CD14-positive monocyte (primary cell): Measurements from ENCODE around the gene RDH5. TPM values are rescaled to one million over a fixed set of nuclear protein-coding genes. Genes with fewer than 3 reads are reported as not detected.

Source experiments
- DNase-seq, 3 donors: peaks; one replicate each; pipeline ENCODE4 v3.0.0-alpha.2; 2011 to 2022
- H2AFZ ChIP-seq: 2 replicates; pipeline ENCODE4 v1.6.0; 2012; ENCODE audit warnings: mild to moderate bottlenecking, low read depth, low read length, inconsistent platforms; ENCODE audit not compliant: insufficient read depth, poor library complexity, severe bottlenecking
- H3K27ac ChIP-seq, 2 donors: 1 replicate in 1 of 2; 2 replicates in 1 of 2; pipeline ENCODE4 v1.5.1; 2012 to 2013; ENCODE audit warnings: low read length in 2 of 2, control low read depth in 1 of 2, inconsistent platforms in 1 of 2, low read depth in 1 of 2, mild to moderate bottlenecking in 1 of 2
- H3K27me3 ChIP-seq, 2 donors: one replicate each; pipeline versions ENCODE4 v1.6.0 to v1.6.1; 2011 to 2013; ENCODE audit warnings: low read length in 2 of 2; ENCODE audit not compliant: control insufficient read depth in 2 of 2, insufficient read depth in 2 of 2
- H3K36me3 ChIP-seq, 2 donors: replicated peaks in 1 of 2; 1 replicate in 1 of 2; 2 replicates in 1 of 2; pipeline versions ENCODE4 v1.5.1 to v1.6.1; 2012 to 2013; ENCODE audit warnings: low read length in 2 of 2, control low read depth in 1 of 2, inconsistent platforms in 1 of 2, mild to moderate bottlenecking in 1 of 2; ENCODE audit not compliant: insufficient read depth in 2 of 2, control insufficient read depth in 1 of 2
- H3K4me1 ChIP-seq, 2 donors: 1 replicate in 1 of 2; 2 replicates in 1 of 2; pipeline versions ENCODE4 v1.5.1 to v1.6.1; 2012 to 2013; ENCODE audit warnings: low read length in 2 of 2, control low read depth in 1 of 2, inconsistent platforms in 1 of 2, mild to moderate bottlenecking in 1 of 2, moderate library complexity in 1 of 2; ENCODE audit not compliant: insufficient read depth in 2 of 2, control insufficient read depth in 1 of 2
- H3K4me2 ChIP-seq: replicated peaks from 2 replicates; pipeline ENCODE3; 2012; ENCODE audit warnings: low read length, moderate library complexity, mild to moderate bottlenecking; ENCODE audit not compliant: poor library complexity, severe bottlenecking; ENCODE audit errors: extremely low read depth
- H3K4me3 ChIP-seq, 3 experiments: fragments of 200-600 bp in 1 of 3; sonication (generic) in 1 of 3; replicated peaks in 1 of 3; 1 replicate in 2 of 3; 2 replicates in 1 of 3; pipeline ENCODE4 v1.5.1; 2011 to 2013; ENCODE audit warnings: low read length in 3 of 3, mild to moderate bottlenecking in 3 of 3, control low read depth in 2 of 3, low read depth in 2 of 3, inconsistent platforms in 1 of 3, moderate library complexity in 1 of 3
- H3K79me2 ChIP-seq: 2 replicates; pipeline ENCODE4 v1.6.0; 2012; ENCODE audit warnings: mild to moderate bottlenecking, control low read depth, inconsistent platforms, low read length, moderate library complexity; ENCODE audit not compliant: insufficient read depth
- H3K9ac ChIP-seq: 2 replicates; pipeline ENCODE4 v1.6.0; 2017; ENCODE audit warnings: low read length, mild to moderate bottlenecking; ENCODE audit not compliant: insufficient read depth, poor library complexity, severe bottlenecking
- H3K9me3 ChIP-seq, 2 donors: replicated peaks in 1 of 2; 1 replicate in 1 of 2; 2 replicates in 1 of 2; pipeline versions ENCODE4 v1.5.1 to v1.6.1; 2012 to 2013; ENCODE audit warnings: low read length in 2 of 2, control low read depth in 1 of 2; ENCODE audit not compliant: control insufficient read depth in 1 of 2, insufficient read depth in 1 of 2
- H4K20me1 ChIP-seq: 2 replicates; pipeline ENCODE4 v1.6.0; 2012; ENCODE audit warnings: mild to moderate bottlenecking, low read length, control low read depth, moderate library complexity; ENCODE audit not compliant: insufficient read depth
- H3K27ac Mint-ChIP-seq, 7 donors: one replicate each; pipeline ENCODE4 v1.8.0; 2020; ENCODE audit warnings: mild to moderate bottlenecking in 7 of 7, mixed read lengths in 7 of 7, moderate library complexity in 6 of 7, inconsistent platforms in 2 of 7
- H3K27me3 Mint-ChIP-seq, 3 donors: one replicate each; pipeline ENCODE4 v1.8.0; 2021 to 2022; ENCODE audit warnings: low read depth in 3 of 3, mild to moderate bottlenecking in 3 of 3, mixed read lengths in 3 of 3, moderate library complexity in 3 of 3, inconsistent platforms in 1 of 3
- H3K36me3 Mint-ChIP-seq, 2 donors: one replicate each; pipeline ENCODE4 v1.8.0; 2020; ENCODE audit warnings: mixed read lengths in 2 of 2, inconsistent platforms in 1 of 2, mild to moderate bottlenecking in 1 of 2
- H3K4me1 Mint-ChIP-seq: one replicate; pipeline ENCODE4 v1.8.0; 2020; ENCODE audit warnings: mild to moderate bottlenecking, mixed read lengths
- H3K4me3 Mint-ChIP-seq, 2 donors: one replicate each; pipeline ENCODE4 v1.8.0; 2020; ENCODE audit warnings: mild to moderate bottlenecking in 2 of 2, mixed read lengths in 2 of 2, moderate library complexity in 1 of 2
- H3K9me3 Mint-ChIP-seq, 7 donors: one replicate each; pipeline ENCODE4 v1.8.0; 2020 to 2022; ENCODE audit warnings: mixed read lengths in 7 of 7, mild to moderate bottlenecking in 6 of 7, moderate library complexity in 6 of 7, inconsistent platforms in 2 of 7
- WGBS: methylation state at CpG from one replicate; pipeline ENCODE4 v1.1.5; 2013; ENCODE audit warnings: missing lambda C conversion rate; ENCODE audit not compliant: insufficient coverage; 5-methylcytosine and 5-hydroxymethylcytosine counted together
- intact Hi-C, 2 donors: fragments of 100-400 bp; cut with micrococcal nuclease; formaldehyde crosslinking; loops; one replicate each; pipeline versions ENCODE4 v1.15.0 to v1.15.1; 2023
- polyA plus RNA-seq, 3 donors: library from polyadenylated mRNA; depleted of rRNA in 1 of 3; unstranded in 2 of 3; stranded (reverse) in 1 of 3; fragments of 300-500 nt in 2 of 3; fragments of >200 nt in 1 of 3; fragmentation: Illumina TruSeq in 2 of 3; gene quantifications; 1 replicate in 2 of 3; 2 replicates in 1 of 3; pipeline ENCODE4 v1.2.3, GENCODE V29; 2012 to 2021
- TF ChIP-seq, protein P1 (sequence below): fragments of 200-600 bp; IDR thresholded peaks from one replicate; pipeline ENCODE4 v1.8.0; 2022; ENCODE audit warnings: antibody characterized with exemption, mild to moderate bottlenecking

Gene RDH5
- polyA plus RNA-seq, 3 donors: 1.2 to 10.4 (median 1.2) TPM

DNA sequence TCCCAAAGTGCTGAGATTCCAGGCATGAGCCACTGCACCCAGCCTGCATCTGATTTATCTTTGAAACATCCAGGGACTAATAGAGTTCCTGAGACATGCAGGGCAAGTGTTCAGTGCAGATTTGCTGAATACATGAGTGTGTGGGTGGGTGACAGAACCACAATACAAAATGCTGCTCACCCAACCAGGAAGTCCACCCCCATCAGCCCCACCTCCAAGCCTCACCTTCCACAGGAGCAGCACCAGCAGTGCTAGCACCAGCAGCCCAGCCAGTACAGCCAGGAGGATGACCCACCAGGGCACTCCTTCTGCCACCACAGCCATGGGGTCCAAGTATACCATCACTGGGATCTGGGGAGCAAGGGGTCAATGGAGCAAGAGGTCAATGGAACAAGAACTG lies 32.4 kb upstream of the RDH5 start:
- no peak for DNase-seq
- intact Hi-C loops: no loop called here
- no peaks in the 10 kb centered on the region for H3K27me3 ChIP-seq

GRCh38 chr12:55688716-55689655 lies 31.2 kb upstream of the RDH5 start:
- no peak for DNase-seq
- no peaks in the 10 kb centered on the region for H3K36me3 ChIP-seq
- Mint-ChIP-seq H3K27ac (no peak overlapping the region), H3K4me1 (peaks cover 5% of the 10 kb centered on the region), H3K27me3 (peaks cover 3 to 5% (median 4%) of the 10 kb centered on the region in 3 donors), H3K9me3 (no peaks in the 10 kb centered on the region), H3K36me3 (peaks cover 7 to 9% of the 10 kb centered on the region in 2 donors), H3K4me3 (no peak overlapping the region)
- no peaks in the 10 kb centered on the region for H3K79me2 ChIP-seq
- no peak overlapping the region for H3K27ac ChIP-seq
- H3K4me1 ChIP-seq: no peaks in the 10 kb centered on the region
- H3K4me2 ChIP-seq: no peak overlapping the region
- intact Hi-C loops: no loop called here
- no peak overlapping the region for H3K9ac ChIP-seq
- TF ChIP-seq, protein P1, sequence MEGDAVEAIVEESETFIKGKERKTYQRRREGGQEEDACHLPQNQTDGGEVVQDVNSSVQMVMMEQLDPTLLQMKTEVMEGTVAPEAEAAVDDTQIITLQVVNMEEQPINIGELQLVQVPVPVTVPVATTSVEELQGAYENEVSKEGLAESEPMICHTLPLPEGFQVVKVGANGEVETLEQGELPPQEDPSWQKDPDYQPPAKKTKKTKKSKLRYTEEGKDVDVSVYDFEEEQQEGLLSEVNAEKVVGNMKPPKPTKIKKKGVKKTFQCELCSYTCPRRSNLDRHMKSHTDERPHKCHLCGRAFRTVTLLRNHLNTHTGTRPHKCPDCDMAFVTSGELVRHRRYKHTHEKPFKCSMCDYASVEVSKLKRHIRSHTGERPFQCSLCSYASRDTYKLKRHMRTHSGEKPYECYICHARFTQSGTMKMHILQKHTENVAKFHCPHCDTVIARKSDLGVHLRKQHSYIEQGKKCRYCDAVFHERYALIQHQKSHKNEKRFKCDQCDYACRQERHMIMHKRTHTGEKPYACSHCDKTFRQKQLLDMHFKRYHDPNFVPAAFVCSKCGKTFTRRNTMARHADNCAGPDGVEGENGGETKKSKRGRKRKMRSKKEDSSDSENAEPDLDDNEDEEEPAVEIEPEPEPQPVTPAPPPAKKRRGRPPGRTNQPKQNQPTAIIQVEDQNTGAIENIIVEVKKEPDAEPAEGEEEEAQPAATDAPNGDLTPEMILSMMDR: no peak
- no peaks in the 10 kb centered on the region for H3K27me3 ChIP-seq
- H4K20me1 ChIP-seq: no peaks in the 10 kb centered on the region
- no peaks in the 10 kb centered on the region for H3K9me3 ChIP-seq
- WGBS: 93% methylated on average over 7 of the region's 16 CpGs
- H2AFZ ChIP-seq: no peak overlapping the region
- no peak overlapping the region for H3K4me3 ChIP-seq

More for the DNA sequence above, 32.4 kb upstream of the RDH5 start:
- Histone ChIP-seq H3K27ac (no peak overlapping the region), H3K4me2 (no peak overlapping the region), H3K36me3 (no peaks in the 10 kb centered on the region), H3K9me3 (no peaks in the 10 kb centered on the region), H3K9ac (no peak overlapping the region), H3K79me2 (no peaks in the 10 kb centered on the region), H4K20me1 (no peaks in the 10 kb centered on the region), H3K4me1 (peaks cover 0 to under 1% of the 10 kb centered on the region in 2 donors), H3K4me3 (no peak overlapping the region), H2AFZ (no peak overlapping the region)
- Mint-ChIP-seq H3K27ac (no peak overlapping the region), H3K9me3 (no peaks in the 10 kb centered on the region), H3K27me3 (peaks cover 3 to 5% (median 4%) of the 10 kb centered on the region in 3 donors), H3K4me3 (no peak overlapping the region), H3K4me1 (peaks cover 10% of the 10 kb centered on the region), H3K36me3 (peaks cover 6 to 7% of the 10 kb centered on the region in 2 donors)
- TF ChIP-seq, protein P1: no peak
